Common myeloid progenitor, CD34-positive (primary cell): ENCODE measurements around the gene SMAD1. TPM values are rescaled to one million over a fixed set of nuclear protein-coding genes. Genes with fewer than 3 reads are reported as not detected.

ENCODE experiments used
- CTCF ChIA-PET: fragments of 350-600 bp; sonication (Branson Sonifier 250); formaldehyde crosslinking; loops from one replicate; lab custom pipeline; 2021; ENCODE audit warnings: antibody characterized with exemption; lab: Charles Lee
- POLR2A ChIA-PET: fragments of 350-600 bp; sonication (Branson Sonifier 250); formaldehyde crosslinking; loops from one replicate; lab custom pipeline; 2021; ENCODE audit warnings: antibody characterized with exemption; lab: Charles Lee
- DNase-seq, 3 donors: peaks; one replicate each; pipeline versions ENCODE4 v3.0.0 to v3.0.0-alpha.2; 2013
- H3K27ac ChIP-seq, 2 experiments: 1 replicate in 1 of 2; 2 replicates in 1 of 2; pipeline ENCODE4 v1.7.0; 2013; ENCODE audit warnings: inconsistent platforms in 2 of 2, low read length in 2 of 2, mild to moderate bottlenecking in 2 of 2, low read depth in 1 of 2, moderate library complexity in 1 of 2; ENCODE audit not compliant: severe bottlenecking in 2 of 2, insufficient read depth in 1 of 2, poor library complexity in 1 of 2
- H3K27me3 ChIP-seq, 5 experiments: replicated peaks in 2 of 5; 1 replicate in 3 of 5; 2 replicates in 2 of 5; pipeline versions ENCODE4 v1.6.1 to v1.7.0; 2013; ENCODE audit warnings: low read length in 4 of 5, mild to moderate bottlenecking in 2 of 5, moderate library complexity in 2 of 5, inconsistent platforms in 1 of 5; ENCODE audit not compliant: insufficient read depth in 5 of 5, control insufficient read depth in 4 of 5
- H3K36me3 ChIP-seq, 4 experiments: 1 replicate in 2 of 4; 2 replicates in 2 of 4; pipeline versions ENCODE4 v1.6.1 to v1.7.0; 2013; ENCODE audit warnings: low read length in 3 of 4, control low read depth in 1 of 4, mild to moderate bottlenecking in 1 of 4; ENCODE audit not compliant: control insufficient read depth in 4 of 4, insufficient read depth in 4 of 4
- H3K4me1 ChIP-seq, 4 experiments: 1 replicate in 3 of 4; 2 replicates in 1 of 4; pipeline versions ENCODE4 v1.6.1 to v1.7.1; 2013; ENCODE audit warnings: low read length in 3 of 4, mild to moderate bottlenecking in 3 of 4, control low read depth in 1 of 4, inconsistent platforms in 1 of 4, moderate library complexity in 1 of 4; ENCODE audit not compliant: control insufficient read depth in 4 of 4, insufficient read depth in 4 of 4; ENCODE audit errors: control extremely low read depth in 1 of 4
- H3K4me3 ChIP-seq, 7 experiments: 1 replicate in 4 of 7; 2 replicates in 3 of 7; pipeline versions ENCODE4 v1.5.1 to v1.7.0; 2013; ENCODE audit warnings: mild to moderate bottlenecking in 7 of 7, low read length in 6 of 7, moderate library complexity in 6 of 7, inconsistent platforms in 2 of 7, low read depth in 2 of 7, control low read depth in 1 of 7; ENCODE audit not compliant: insufficient read depth in 4 of 7, control insufficient read depth in 1 of 7; ENCODE audit errors: extremely low read depth in 1 of 7
- H3K9me3 ChIP-seq, 5 experiments: 1 replicate in 4 of 5; 2 replicates in 1 of 5; pipeline versions ENCODE4 v1.6.1 to v1.7.1; 2013; ENCODE audit warnings: low read length in 4 of 5, mild to moderate bottlenecking in 2 of 5, inconsistent platforms in 1 of 5, low read depth in 1 of 5, moderate library complexity in 1 of 5; ENCODE audit not compliant: control insufficient read depth in 4 of 5, insufficient read depth in 2 of 5; ENCODE audit errors: control extremely low read depth in 1 of 5
- WGBS: methylation state at CpG from one replicate; pipeline ENCODE4 v1.1.5; 2013; ENCODE audit not compliant: insufficient coverage; 5-methylcytosine and 5-hydroxymethylcytosine counted together
- polyA plus RNA-seq: library from polyadenylated mRNA; unstranded; fragments of 120-200 nt; gene quantifications from one replicate; pipeline ENCODE4 v1.2.1, GENCODE V29; 2013

The SMAD1 gene
- 23.7 TPM for polyA plus RNA-seq

DNA sequence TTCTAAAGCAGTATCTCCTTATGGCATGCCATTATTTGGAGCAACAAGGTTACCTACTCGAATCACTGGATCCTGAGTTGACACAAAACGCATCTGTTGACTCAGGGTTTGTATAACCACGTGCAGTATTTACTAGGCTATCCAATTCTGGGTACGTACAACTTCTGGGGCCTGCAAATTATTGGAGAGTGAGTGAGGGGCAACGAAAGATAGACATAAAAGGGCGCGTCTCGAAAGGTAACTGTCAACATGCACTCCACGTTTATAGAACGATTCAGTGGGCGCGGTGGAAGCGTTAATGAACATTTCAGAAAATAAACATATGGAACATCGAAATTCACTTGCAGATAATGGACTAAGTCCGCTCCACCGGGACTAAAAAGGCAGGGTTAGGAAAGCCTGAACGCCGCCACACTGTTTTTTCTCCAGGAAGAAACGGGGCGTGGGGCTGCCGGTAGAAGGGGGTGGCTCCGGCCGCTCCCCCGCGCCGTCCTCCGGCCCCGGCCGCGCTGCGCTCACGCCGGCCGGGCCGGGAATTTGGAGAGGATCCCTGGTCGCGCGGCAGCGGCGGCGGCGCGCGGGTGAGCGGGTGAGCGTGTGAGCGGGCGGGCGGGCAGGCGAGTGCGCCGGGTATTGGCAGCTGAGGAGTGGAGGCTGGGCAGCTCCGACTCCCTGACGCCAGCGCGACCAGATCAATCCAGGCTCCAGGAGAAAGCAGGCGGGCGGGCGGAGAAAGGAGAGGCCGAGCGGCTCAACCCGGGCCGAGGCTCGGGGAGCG, at the start of gene SMAD1:
Gene SMAD1, plus strand, starts transcription at position 690 of the 778 bp plus-strand sequence. CDS start 32,761 bp downstream, outside the sequence.
- peak; percentile 73 to 87 (median 78) for DNase-seq
- H3K27ac ChIP-seq, result peak within 1 kb of the TSS; percentile 69 to 90
- peaks cover 13 to 36% (median 26%) of the 10 kb centered on the region in 4 experiments for H3K4me1 ChIP-seq
- CTCF ChIA-PET, result interaction anchor here (1.3 kb wide), 1 partner anchor 76 kb away, joined by 3 read pairs; no protein-coding TSS in a partner anchor
- no peaks in the 10 kb centered on the region for H3K27me3 ChIP-seq
- peak within 1 kb of the TSS; percentile 69 to 93 (median 82) for H3K4me3 ChIP-seq
- POLR2A ChIA-PET, result interaction anchor here (0.5 kb wide), 1 partner anchor 1297 kb away, joined by 3 read pairs; no protein-coding TSS in a partner anchor
- H3K9me3 ChIP-seq, result no peaks in the 10 kb centered on the region
- H3K36me3 ChIP-seq, result no peaks in the 10 kb centered on the region
- 0% methylated on average over 56 of the region's 65 CpGs for WGBS

- H3K4me1 ChIP-seq, result no peaks in the 10 kb centered on the region
- H3K9me3 ChIP-seq, result peaks cover 3 to 5% (median 4%) of the 10 kb centered on the region in 5 experiments
- CTCF ChIA-PET, result no interaction called here
- H3K27ac ChIP-seq, result no peak overlapping the region
- H3K36me3 ChIP-seq, result no peaks in the 10 kb centered on the region
- H3K27me3 ChIP-seq, result peaks cover 0 to 3% (median 0%) of the 10 kb centered on the region in 5 experiments
- POLR2A ChIA-PET, result no interaction called here
- H3K4me3 ChIP-seq, result no peak overlapping the region
- DNase-seq, result no peak
Measured at GRCh38 chr4:145433684-145434083, 48.0 kb upstream of the SMAD1 start.

DNA sequence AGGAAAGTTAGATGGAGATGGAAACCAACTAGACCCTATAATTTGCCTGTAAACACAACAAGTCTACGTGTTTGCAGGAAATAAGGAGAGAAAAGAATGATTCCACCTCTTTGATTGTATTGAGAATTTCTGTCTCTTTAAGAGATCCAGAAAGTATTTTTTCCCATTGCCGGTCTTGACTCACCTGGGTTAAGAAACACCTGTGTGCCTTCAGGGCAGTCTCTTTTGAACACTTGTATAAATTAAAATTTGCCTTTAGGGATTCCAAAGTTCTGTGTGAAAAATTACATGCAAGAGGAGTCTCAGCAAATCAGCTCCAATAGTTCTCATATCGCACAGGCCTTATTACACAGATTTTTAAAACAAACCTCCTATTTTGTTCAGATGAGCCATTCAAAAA, 46.0 kb upstream of the SMAD1 start:
- WGBS, result 100% methylated on average over 2 of the region's 3 CpGs
- no peaks in the 10 kb centered on the region for H3K36me3 ChIP-seq
- CTCF ChIA-PET, result no interaction called here

GRCh38 chr4:145436114-145436513, 45.5 kb upstream of the SMAD1 start:
- no peak for DNase-seq
- Histone ChIP-seq H3K4me3 (no peak overlapping the region), H3K27ac (no peak overlapping the region), H3K27me3 (no peaks in the 10 kb centered on the region), H3K36me3 (no peaks in the 10 kb centered on the region), H3K9me3 (peaks cover 3 to 5% (median 4%) of the 10 kb centered on the region in 5 experiments), H3K4me1 (no peaks in the 10 kb centered on the region)
- CTCF ChIA-PET, result no interaction called here
- POLR2A ChIA-PET, result no interaction called here
- 100% methylated on average over 2 of the region's 4 CpGs for WGBS

More for the DNA sequence above, 46.0 kb upstream of the SMAD1 start:
- Histone ChIP-seq H3K4me1 (no peaks in the 10 kb centered on the region), H3K27me3 (no peaks in the 10 kb centered on the region), H3K27ac (no peak overlapping the region), H3K9me3 (peaks cover 3 to 5% (median 4%) of the 10 kb centered on the region in 5 experiments), H3K4me3 (no peak overlapping the region)
- POLR2A ChIA-PET, result no interaction called here
- no peak for DNase-seq

DNA sequence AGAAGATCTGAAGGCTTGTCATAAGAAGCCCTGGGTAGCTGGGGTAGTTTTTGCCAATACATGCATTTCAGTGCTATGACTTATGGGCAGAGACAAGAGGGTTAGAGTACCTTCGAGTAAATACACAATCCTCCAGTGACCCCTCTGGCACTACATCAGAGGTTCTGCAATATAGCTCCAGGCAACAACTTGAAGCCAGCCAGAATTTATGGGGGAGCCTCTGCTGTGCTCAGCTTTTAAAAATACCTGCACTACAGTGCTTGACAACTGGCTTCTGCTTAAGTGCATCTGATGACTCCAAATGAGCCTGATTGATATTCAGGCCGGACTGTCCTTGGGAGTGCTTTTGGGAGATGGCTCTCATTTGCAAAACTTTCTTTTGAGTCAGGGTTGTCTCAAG, 44.9 kb upstream of the SMAD1 start:
- 86% methylated on average over 2 of the region's 2 CpGs for whole genome bisulfite sequencing
- CTCF ChIA-PET, result no interaction called here

GRCh38 chr4:145437466-145437865, 44.2 kb upstream of the SMAD1 start:
- no CpG with 5 or more reads among the region's 2 CpGs for WGBS
- CTCF ChIA-PET, result no interaction called here

More for the DNA sequence above, 44.9 kb upstream of the SMAD1 start:
- H3K4me3 ChIP-seq, result no peak overlapping the region
- H3K36me3 ChIP-seq, result no peaks in the 10 kb centered on the region
- no peak overlapping the region for H3K27ac ChIP-seq
- POLR2A ChIA-PET, result no interaction called here
- H3K4me1 ChIP-seq, result no peaks in the 10 kb centered on the region
- H3K9me3 ChIP-seq, result peaks cover 3 to 5% (median 4%) of the 10 kb centered on the region in 5 experiments
- no peak for DNase-seq
- no peaks in the 10 kb centered on the region for H3K27me3 ChIP-seq

DNA sequence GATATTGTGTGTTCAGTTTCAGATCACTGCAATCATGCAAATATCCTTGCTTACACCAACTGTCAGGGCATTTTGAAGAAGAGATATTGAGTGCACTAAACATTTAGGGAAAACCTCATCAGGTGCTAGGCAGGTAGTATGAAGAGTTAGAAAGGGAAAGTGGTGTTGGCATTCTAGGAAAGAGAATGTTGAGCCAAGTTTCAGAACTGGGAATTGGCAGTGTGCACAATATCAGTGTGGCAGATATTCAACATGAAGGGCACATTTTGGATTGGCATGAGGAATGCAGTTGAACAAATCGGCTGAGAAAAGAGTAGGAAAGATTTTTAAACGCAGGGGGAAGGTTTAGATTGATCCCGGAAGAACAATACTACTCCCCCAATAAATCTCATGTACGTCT, 43.4 kb upstream of the SMAD1 start:
- 100% methylated on average over 1 of the region's 4 CpGs for WGBS
- H3K27me3 ChIP-seq, result no peaks in the 10 kb centered on the region
- ChIA-PET POLR2A (no interaction called here), CTCF (no interaction called here)
- H3K36me3 ChIP-seq, result no peaks in the 10 kb centered on the region
- H3K27ac ChIP-seq, result no peak overlapping the region
- H3K9me3 ChIP-seq, result peaks cover 3 to 5% (median 4%) of the 10 kb centered on the region in 5 experiments
- no peaks in the 10 kb centered on the region for H3K4me1 ChIP-seq
- DNase-seq, result no peak
- no peak overlapping the region for H3K4me3 ChIP-seq

More at GRCh38 chr4:145437466-145437865, 44.2 kb upstream of the SMAD1 start:
- DNase-seq, result no peak
- H3K36me3 ChIP-seq, result no peaks in the 10 kb centered on the region
- H3K27ac ChIP-seq, result no peak overlapping the region
- H3K27me3 ChIP-seq, result no peaks in the 10 kb centered on the region
- H3K4me1 ChIP-seq, result no peaks in the 10 kb centered on the region
- POLR2A ChIA-PET, result no interaction called here
- peaks cover 3 to 5% (median 4%) of the 10 kb centered on the region in 5 experiments for H3K9me3 ChIP-seq
- no peak overlapping the region for H3K4me3 ChIP-seq
